Neural cell (in vitro differentiated cells): Measurements from ENCODE around the gene KANSL1L. TPM values are rescaled to one million over a fixed set of nuclear protein-coding genes. Genes with fewer than 3 reads are reported as not detected.

Experiments
- H2AFZ ChIP-seq: fragments of 200-600, 300-800 bp; sonication (generic), shearing (Covaris generic); 2 replicates; pipeline ENCODE4 v1.6.0; 2014; ENCODE audit warnings: low read depth, mild to moderate bottlenecking, antibody characterized with exemption, low read length, moderate library complexity
- H3F3A ChIP-seq: fragments of 200-600 bp; shearing (Covaris generic); 2 replicates; pipeline ENCODE4 v1.6.1; 2016; ENCODE audit warnings: mild to moderate bottlenecking, moderate library complexity, mixed read lengths, antibody characterized with exemption, low read length; ENCODE audit not compliant: insufficient read depth, poor library complexity, severe bottlenecking
- H3K27ac ChIP-seq: fragments of 200-600, 300-800 bp; sonication (generic), shearing (Covaris generic); 2 replicates; pipeline ENCODE4 v1.5.1; 2014; ENCODE audit warnings: mild to moderate bottlenecking, low read length, moderate library complexity
- H3K27me3 ChIP-seq: fragments of 300-800, 200-600 bp; sonication (generic), shearing (Covaris generic); 2 replicates; pipeline ENCODE4 v1.6.0; 2014; ENCODE audit warnings: mild to moderate bottlenecking, low read depth, low read length, moderate library complexity; ENCODE audit not compliant: insufficient read depth
- H3K36me3 ChIP-seq: fragments of 300-800, 200-600 bp; sonication (generic), shearing (Covaris generic); 2 replicates; pipeline ENCODE4 v1.5.1; 2014; ENCODE audit warnings: mild to moderate bottlenecking, antibody characterized with exemption, low read length, moderate library complexity; ENCODE audit not compliant: insufficient read depth
- H3K4me2 ChIP-seq: fragments of 300-800, 200-600 bp; sonication (generic), shearing (Covaris generic); 2 replicates; pipeline ENCODE4 v1.6.0; 2014; ENCODE audit warnings: mild to moderate bottlenecking, low read length
- H3K4me3 ChIP-seq: fragments of 300-800, 200-600 bp; sonication (generic), shearing (Covaris generic); 2 replicates; pipeline ENCODE4 v1.5.1; 2014; ENCODE audit warnings: mild to moderate bottlenecking, low read length, moderate library complexity
- H3K79me2 ChIP-seq: fragments of 200-600 bp; shearing (Covaris generic); replicated peaks from 2 replicates; pipeline ENCODE4 v1.6.0; 2014; ENCODE audit warnings: mild to moderate bottlenecking, low read length, moderate library complexity; ENCODE audit not compliant: insufficient read depth
- H3K9ac ChIP-seq: fragments of 300-800, 200-600 bp; sonication (generic), shearing (Covaris generic); 2 replicates; pipeline ENCODE4 v1.6.1; 2016; ENCODE audit warnings: mild to moderate bottlenecking, low read length, mixed read lengths
- H3K9me2 ChIP-seq: fragments of 200-600 bp; shearing (Covaris generic); 2 replicates; pipeline ENCODE4 v1.6.1; 2016; ENCODE audit warnings: mild to moderate bottlenecking, low read length, mixed read lengths; ENCODE audit not compliant: insufficient read depth
- H3K9me3 ChIP-seq: fragments of 200-600, 300-800 bp; sonication (generic), shearing (Covaris generic); 2 replicates; pipeline ENCODE4 v1.6.1; 2016; ENCODE audit warnings: mild to moderate bottlenecking, mixed run types, low read length, moderate library complexity, mixed read lengths
- H4K20me1 ChIP-seq: fragments of 200-600 bp; shearing (Covaris generic); 2 replicates; pipeline ENCODE4 v1.6.1; 2016; ENCODE audit warnings: mild to moderate bottlenecking, mixed run types; ENCODE audit not compliant: insufficient read depth
- CTCF ChIP-seq: fragments of 450-650 bp; IDR thresholded peaks from 2 replicates; pipeline ENCODE4 v1.5.1; 2014; ENCODE audit warnings: antibody characterized with exemption, mild to moderate bottlenecking, moderate library complexity; ENCODE audit not compliant: poor library complexity, severe bottlenecking
- EP300 ChIP-seq: fragments of 450-650 bp; conservative IDR thresholded peaks from 2 replicates; pipeline ENCODE4 v1.6.1; 2014; ENCODE audit warnings: antibody characterized with exemption, mild to moderate bottlenecking, moderate library complexity; ENCODE audit not compliant: poor library complexity, severe bottlenecking
- EZH2 ChIP-seq: fragments of 200-600, 300-800 bp; shearing (Covaris generic), sonication (generic); IDR thresholded peaks from 2 replicates; pipeline ENCODE4 v1.6.1; 2014; ENCODE audit warnings: antibody characterized with exemption, low read length, borderline replicate concordance, mild to moderate bottlenecking; ENCODE audit not compliant: insufficient read depth, poor library complexity, severe bottlenecking
- MXI1 ChIP-seq: fragments of 450-650 bp; conservative IDR thresholded peaks from 2 replicates; pipeline ENCODE4 v1.6.1; 2014; ENCODE audit warnings: antibody characterized with exemption, mild to moderate bottlenecking; ENCODE audit not compliant: poor library complexity, severe bottlenecking
- POLR2AphosphoS5 ChIP-seq: IDR thresholded peaks from 2 replicates; pipeline ENCODE4 v1.6.1; 2012
- RAD21 ChIP-seq: fragments of 450-650 bp; conservative IDR thresholded peaks from 2 replicates; pipeline ENCODE4 v1.6.1; 2014; ENCODE audit warnings: antibody characterized with exemption, mild to moderate bottlenecking, moderate library complexity
- REST ChIP-seq: IDR thresholded peaks from 2 replicates; pipeline ENCODE4 v1.6.1; 2012; ENCODE audit warnings: borderline replicate concordance
- SMC3 ChIP-seq: fragments of 450-650 bp; conservative IDR thresholded peaks from 2 replicates; pipeline ENCODE4 v1.6.1; 2014; ENCODE audit warnings: antibody characterized with exemption, mild to moderate bottlenecking, moderate library complexity; ENCODE audit not compliant: poor library complexity
- TAF1 ChIP-seq: IDR thresholded peaks from 2 replicates; pipeline ENCODE4 v1.6.1; 2012; ENCODE audit warnings: low read depth
- polyA plus RNA-seq: library from polyadenylated mRNA; depleted of rRNA; stranded (reverse); fragments of >200 nt; gene quantifications from 2 replicates; pipeline ENCODE4 v1.2.3, GENCODE V29; 2014

The KANSL1L gene
- polyA plus RNA-seq, 1 donor from 2014 or later = 27.6 TPM

DNA sequence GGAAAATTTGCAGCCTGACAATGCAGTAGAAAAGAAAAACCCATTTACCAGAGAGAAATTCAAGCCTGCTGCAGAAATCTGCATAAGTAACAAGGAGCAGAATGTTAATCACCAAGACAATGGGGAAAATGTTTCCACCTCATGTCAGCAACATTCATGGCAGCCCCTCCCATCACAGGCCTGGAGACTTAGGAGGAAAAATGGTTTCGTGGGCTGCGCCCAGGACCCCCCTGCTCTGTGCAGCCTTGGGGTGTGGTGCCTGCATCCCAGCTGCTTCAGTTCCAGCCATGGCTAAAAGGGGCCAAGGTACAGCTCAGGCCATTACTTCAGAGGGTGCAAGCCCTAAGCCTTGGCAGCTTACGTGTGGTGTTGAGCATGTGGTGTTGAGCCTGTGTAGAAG is 115.4 kb downstream of the KANSL1L start:
- H3K9me2 ChIP-seq = no peaks in the 10 kb centered on the region
- H3K27ac ChIP-seq = no peak overlapping the region
- H3K27me3 ChIP-seq = no peaks in the 10 kb centered on the region
- H3K36me3 ChIP-seq = no peaks in the 10 kb centered on the region
- no peaks in the 10 kb centered on the region for H3K79me2 ChIP-seq
- H3K9ac ChIP-seq = no peak overlapping the region
- no peak overlapping the region for H3K4me2 ChIP-seq
- TF ChIP-seq REST (no peak), EP300 (no peak), TAF1 (no peak), EZH2 (no peak), CTCF (no peak), RAD21 (no peak), MXI1 (no peak), SMC3 (no peak), POLR2AphosphoS5 (no peak)
- no peak overlapping the region for H2AFZ ChIP-seq
- H3F3A ChIP-seq = no peaks in the 10 kb centered on the region
- H3K9me3 ChIP-seq = no peaks in the 10 kb centered on the region
- no peaks in the 10 kb centered on the region for H4K20me1 ChIP-seq
- H3K4me3 ChIP-seq = no peak overlapping the region

- no peaks in the 10 kb centered on the region for H3K9me2 ChIP-seq
- no peak overlapping the region for H3K4me3 ChIP-seq
- no peak overlapping the region for H3K27ac ChIP-seq
- no peaks in the 10 kb centered on the region for H3K79me2 ChIP-seq
- H3K9me3 ChIP-seq = no peaks in the 10 kb centered on the region
- no peak overlapping the region for H3K9ac ChIP-seq
- no peaks in the 10 kb centered on the region for H3K36me3 ChIP-seq
- H2AFZ ChIP-seq = no peak overlapping the region
- no peaks in the 10 kb centered on the region for H3K27me3 ChIP-seq
- no peak overlapping the region for H3K4me2 ChIP-seq
- H4K20me1 ChIP-seq = no peaks in the 10 kb centered on the region
- TF ChIP-seq POLR2AphosphoS5 (no peak), EZH2 (no peak), SMC3 (no peak), EP300 (no peak), MXI1 (no peak), REST (no peak), RAD21 (no peak), CTCF (no peak), TAF1 (no peak)
- no peaks in the 10 kb centered on the region for H3F3A ChIP-seq
These were observed 116.5 kb downstream of the KANSL1L start for GRCh38 chr2:210054696-210055095.
